Thoracic aorta (tissue), 2 donors: ENCODE measurements around the gene CPB1. TPM values are rescaled to one million over a fixed set of nuclear protein-coding genes. Genes with fewer than 3 reads are reported as not detected.

Source experiments
- ATAC-seq: fragments of 150-250 bp; one replicate; pipeline ENCODE4 v1.8.0; 2017; ENCODE audit warnings: low read depth; ENCODE audit not compliant: insufficient number of reproducible peaks, low FRiP score
- DNase-seq: peaks from one replicate; pipeline ENCODE4 v3.0.0-alpha.2; 2020; ENCODE audit warnings: low spot score
- H3K27ac ChIP-seq, 2 donors: fragments of 200-600 bp; sonication (generic); 1 replicate in 1 of 2; 2 replicates in 1 of 2; pipeline ENCODE4 v1.5.1; 2016; ENCODE audit warnings: mild to moderate bottlenecking in 2 of 2, moderate library complexity in 2 of 2
- H3K27me3 ChIP-seq: fragments of 200-600 bp; sonication (generic); replicated peaks from 2 replicates; pipeline ENCODE4 v1.6.0; 2016; ENCODE audit warnings: mild to moderate bottlenecking; ENCODE audit not compliant: insufficient read depth
- H3K36me3 ChIP-seq: fragments of 200-600 bp; sonication (generic); one replicate; pipeline ENCODE4 v1.5.1; 2016
- H3K4me1 ChIP-seq, 2 donors: fragments of 200-600 bp; sonication (generic); 1 replicate in 1 of 2; 2 replicates in 1 of 2; pipeline versions ENCODE4 v1.5.1 to v1.6.0; 2016; ENCODE audit warnings: low read depth in 2 of 2, mild to moderate bottlenecking in 1 of 2; ENCODE audit not compliant: control insufficient read depth in 1 of 2
- H3K4me3 ChIP-seq: fragments of 200-600 bp; sonication (generic); 2 replicates; pipeline ENCODE4 v1.5.1; 2016; ENCODE audit warnings: mild to moderate bottlenecking
- H3K9me3 ChIP-seq: fragments of 200-600 bp; sonication (generic); 2 replicates; pipeline ENCODE4 v1.5.1; 2016
- CTCF ChIP-seq: fragments of 200-600 bp; sonication (generic); IDR thresholded peaks from one replicate; pipeline ENCODE4 v1.5.1; 2019; ENCODE audit warnings: antibody characterized with exemption
- total RNA-seq, 2 donors: library from RNA; depleted of rRNA; stranded (reverse); fragments of >200 nt; gene quantifications; one replicate each; pipeline versions ENCODE4 v1.1.0 to v1.2.3, GENCODE V29; 2016

Gene CPB1
- total RNA-seq, 2 donors from 2014 or later = 0.95 to 3.5 TPM

- H3K4me3 ChIP-seq = no peak overlapping the region
- no peaks in the 10 kb centered on the region for H3K9me3 ChIP-seq
- DNase-seq = no peak
- H3K4me1 ChIP-seq = no peaks in the 10 kb centered on the region
- no peaks in the 10 kb centered on the region for H3K36me3 ChIP-seq
- H3K27ac ChIP-seq = no peak overlapping the region
- TF ChIP-seq CTCF = no peak
- no peaks in the 10 kb centered on the region for H3K27me3 ChIP-seq
- ATAC-seq = no peak
Observed at GRCh38 chr3:148816981-148817525, 10.6 kb upstream of the CPB1 start.

- no peaks in the 10 kb centered on the region for H3K4me1 ChIP-seq
- peaks cover 4% of the 10 kb centered on the region for H3K9me3 ChIP-seq
- no peaks in the 10 kb centered on the region for H3K27me3 ChIP-seq
- ATAC-seq (no peak), DNase-seq (no peak)
- no peak for TF ChIP-seq CTCF
- H3K27ac ChIP-seq = no peak overlapping the region
- H3K36me3 ChIP-seq = no peaks in the 10 kb centered on the region
- H3K4me3 ChIP-seq = no peak overlapping the region
Observed at GRCh38 chr3:148820361-148821245, 7.0 kb upstream of the CPB1 start.

GRCh38 chr3:148823026-148823425 is 4.6 kb upstream of the CPB1 start:
- H3K36me3 ChIP-seq = no peaks in the 10 kb centered on the region
- H3K27me3 ChIP-seq = no peaks in the 10 kb centered on the region
- no peak overlapping the region for H3K27ac ChIP-seq
- no peak overlapping the region for H3K4me3 ChIP-seq
- H3K4me1 ChIP-seq = no peaks in the 10 kb centered on the region
- H3K9me3 ChIP-seq = peaks cover 4% of the 10 kb centered on the region
- no peak for DNase-seq
- no peak for ATAC-seq
- no peak for TF ChIP-seq CTCF

GRCh38 chr3:148825476-148825875 is 2.1 kb upstream of the CPB1 start:
- H3K27ac ChIP-seq = no peak overlapping the region
- H3K4me3 ChIP-seq = no peak overlapping the region
- H3K9me3 ChIP-seq = peaks cover 4% of the 10 kb centered on the region
- H3K4me1 ChIP-seq = no peaks in the 10 kb centered on the region
- H3K27me3 ChIP-seq = no peaks in the 10 kb centered on the region
- no peak for TF ChIP-seq CTCF
- no peaks in the 10 kb centered on the region for H3K36me3 ChIP-seq
- DNase-seq = no peak
- no peak for ATAC-seq

GRCh38 chr3:148828136-148828690 is 602 bp downstream of the CPB1 start:
- ATAC-seq (no peak), DNase-seq (no peak)
- Histone ChIP-seq H3K9me3 (no peaks in the 10 kb centered on the region), H3K36me3 (no peaks in the 10 kb centered on the region), H3K4me1 (no peaks in the 10 kb centered on the region), H3K27me3 (no peaks in the 10 kb centered on the region), H3K27ac (no peak overlapping the region), H3K4me3 (no peak overlapping the region)
- TF ChIP-seq CTCF = no peak
